Measurements from ENCODE around the gene OTUD7B. TPM values are rescaled to one million over a fixed set of nuclear protein-coding genes. Genes with fewer than 3 reads are reported as not detected.

The OTUD7B gene
- total and polyA plus RNA-seq, 4 donors, result 4.0 to 28.3 (median 17.1) TPM

- TF ChIP-seq CTCF (IDR thresholded peaks at IDR 0.05; ENCODE audit: control extremely low read depth, extremely low read depth), result no peak
- Histone ChIP-seq H3K27me3 (ENCODE audit: control insufficient read depth in 3 of 3, insufficient read depth in 3 of 3, low read length in 2 of 3) (no peaks in the 10 kb centered on the region), H3K36me3 (ENCODE audit: control insufficient read depth in 4 of 4, insufficient read depth in 4 of 4, low read length in 4 of 4) (no peaks in the 10 kb centered on the region), H3K9ac (ENCODE audit: insufficient read depth in 1 of 2, low read length in 2 of 2) (no peak overlapping the region), H3K9me3 (ENCODE audit: control insufficient read depth in 4 of 4, insufficient read depth in 3 of 4, low read length in 3 of 4) (no peaks in the 10 kb centered on the region), H3K4me1 (ENCODE audit: control insufficient read depth in 5 of 5, insufficient read depth in 5 of 5, low read length in 5 of 5) (no peaks in the 10 kb centered on the region), H3K4me3 (no peak overlapping the region), H3K27ac (ENCODE audit: low read depth in 1 of 2, low read length in 1 of 2) (no peak overlapping the region)
- WGBS, 2 donors, result 61 to 75% methylated on average over 5 to 6 of the region's 6 CpGs
- DNase-seq, result peak in 1 of 3 donors; percentile 20
- peak; percentile 27 for ATAC-seq (ENCODE audit: insufficient read depth, low FRiP score)
These were observed 11.8 kb upstream of the OTUD7B start for GRCh38 chr1:150022357-150022756.

GRCh38 chr1:150021191-150021694 is 10.7 kb upstream of the OTUD7B start:
- H3K9ac ChIP-seq (ENCODE audit: insufficient read depth in 1 of 2, low read length in 2 of 2), result no peak overlapping the region
- DNase-seq, result peak in 2 of 3 donors; percentile 29 to 49

GRCh38 chr1:150020711-150021110 is 10.2 kb upstream of the OTUD7B start:
- H3K4me3 ChIP-seq, result no peak overlapping the region
- ATAC-seq (ENCODE audit: insufficient read depth, low FRiP score) (no peak), DNase-seq (no peak)
- H3K27me3 ChIP-seq (ENCODE audit: control insufficient read depth in 3 of 3, insufficient read depth in 3 of 3, low read length in 2 of 3), result no peaks in the 10 kb centered on the region
- H3K9me3 ChIP-seq (ENCODE audit: control insufficient read depth in 4 of 4, insufficient read depth in 3 of 4, low read length in 3 of 4), result no peaks in the 10 kb centered on the region
- H3K27ac ChIP-seq (ENCODE audit: low read depth in 1 of 2, low read length in 1 of 2), result no peak overlapping the region
- TF ChIP-seq CTCF (IDR thresholded peaks at IDR 0.05; ENCODE audit: control extremely low read depth, extremely low read depth), result no peak
- H3K4me1 ChIP-seq (ENCODE audit: control insufficient read depth in 5 of 5, insufficient read depth in 5 of 5, low read length in 5 of 5), result no peaks in the 10 kb centered on the region
- H3K36me3 ChIP-seq (ENCODE audit: control insufficient read depth in 4 of 4, insufficient read depth in 4 of 4, low read length in 4 of 4), result no peaks in the 10 kb centered on the region
- 87 to 93% methylated on average over 2 of the region's 2 CpGs for WGBS, 2 donors
- H3K9ac ChIP-seq (ENCODE audit: insufficient read depth in 1 of 2, low read length in 2 of 2), result no peak overlapping the region

More at GRCh38 chr1:150021191-150021694, 10.7 kb upstream of the OTUD7B start:
- WGBS, 2 donors, result 62 to 85% methylated on average over 5 of the region's 5 CpGs
- Histone ChIP-seq H3K27me3 (ENCODE audit: control insufficient read depth in 3 of 3, insufficient read depth in 3 of 3, low read length in 2 of 3) (no peaks in the 10 kb centered on the region), H3K4me1 (ENCODE audit: control insufficient read depth in 5 of 5, insufficient read depth in 5 of 5, low read length in 5 of 5) (no peaks in the 10 kb centered on the region), H3K9me3 (ENCODE audit: control insufficient read depth in 4 of 4, insufficient read depth in 3 of 4, low read length in 3 of 4) (no peaks in the 10 kb centered on the region), H3K4me3 (no peak overlapping the region), H3K36me3 (ENCODE audit: control insufficient read depth in 4 of 4, insufficient read depth in 4 of 4, low read length in 4 of 4) (no peaks in the 10 kb centered on the region), H3K27ac (ENCODE audit: low read depth in 1 of 2, low read length in 1 of 2) (peak overlapping the region in 1 of 2 donors; percentile 70)
- no peak for ATAC-seq (ENCODE audit: insufficient read depth, low FRiP score)
- no peak for TF ChIP-seq CTCF (IDR thresholded peaks at IDR 0.05; ENCODE audit: control extremely low read depth, extremely low read depth)

- H3K27me3 ChIP-seq (ENCODE audit: control insufficient read depth in 3 of 3, insufficient read depth in 3 of 3, low read length in 2 of 3), result no peaks in the 10 kb centered on the region
- H3K27ac ChIP-seq (ENCODE audit: low read depth in 1 of 2, low read length in 1 of 2), result peak overlapping the region in 1 of 2 donors; percentile 48
- no peaks in the 10 kb centered on the region for H3K4me1 ChIP-seq (ENCODE audit: control insufficient read depth in 5 of 5, insufficient read depth in 5 of 5, low read length in 5 of 5)
- no peak overlapping the region for H3K9ac ChIP-seq (ENCODE audit: insufficient read depth in 1 of 2, low read length in 2 of 2)
- H3K4me3 ChIP-seq, result no peak overlapping the region
- 85 to 89% methylated on average over 4 of the region's 4 CpGs for WGBS, 2 donors
- no peaks in the 10 kb centered on the region for H3K36me3 ChIP-seq (ENCODE audit: control insufficient read depth in 4 of 4, insufficient read depth in 4 of 4, low read length in 4 of 4)
- DNase-seq, result no peak
- no peak for ATAC-seq (ENCODE audit: insufficient read depth, low FRiP score)
- no peak for TF ChIP-seq CTCF (IDR thresholded peaks at IDR 0.05; ENCODE audit: control extremely low read depth, extremely low read depth)
- H3K9me3 ChIP-seq (ENCODE audit: control insufficient read depth in 4 of 4, insufficient read depth in 3 of 4, low read length in 3 of 4), result no peaks in the 10 kb centered on the region
These were observed 7.6 kb upstream of the OTUD7B start for GRCh38 chr1:150018165-150018564.
